Ishikawa (cell line): ENCODE measurements around the gene OBSCN.

Source experiments
- CEBPB ChIP-seq: IDR thresholded peaks from 2 replicates; pipeline ENCODE4 v1.6.1; 2012
- CREB1 ChIP-seq: IDR thresholded peaks from 2 replicates; pipeline ENCODE4 v1.6.1; 2012; ENCODE audit warnings: low read depth
- EGR1 ChIP-seq: IDR thresholded peaks from 2 replicates; pipeline ENCODE4 v1.6.1; 2012
- EP300 ChIP-seq: IDR thresholded peaks from 2 replicates; pipeline ENCODE4 v1.6.1; 2012; ENCODE audit warnings: borderline replicate concordance
- FOXM1 ChIP-seq: IDR thresholded peaks from 2 replicates; pipeline ENCODE4 v1.6.1; 2012; ENCODE audit warnings: low read depth, borderline replicate concordance
- NFIC ChIP-seq: IDR thresholded peaks from 2 replicates; pipeline ENCODE4 v1.6.1; 2012
- RAD21 ChIP-seq: IDR thresholded peaks from 2 replicates; pipeline ENCODE4 v1.6.1; 2012; ENCODE audit warnings: low read depth
- REST ChIP-seq: IDR thresholded peaks from 2 replicates; pipeline ENCODE4 v1.6.1; 2012; ENCODE audit warnings: low read depth, mild to moderate bottlenecking
- TAF1 ChIP-seq: IDR thresholded peaks from 2 replicates; pipeline ENCODE4 v1.6.1; 2012; ENCODE audit warnings: low read depth, mild to moderate bottlenecking
- TCF12 ChIP-seq: IDR thresholded peaks from 2 replicates; pipeline ENCODE4 v1.6.1; 2012; ENCODE audit warnings: low read depth
- TEAD4 ChIP-seq: IDR thresholded peaks from 2 replicates; pipeline ENCODE4 v1.6.1; 2012
- YY1 ChIP-seq: IDR thresholded peaks from 2 replicates; pipeline ENCODE4 v1.6.1; 2012; ENCODE audit warnings: low read depth
- ZBTB7A ChIP-seq: IDR thresholded peaks from 2 replicates; pipeline ENCODE4 v1.6.1; 2012; ENCODE audit warnings: low read depth
- TF ChIP-seq, protein P1 (sequence below): IDR thresholded peaks from 2 replicates; pipeline ENCODE4 v1.6.1; 2012
- TF ChIP-seq, protein P2 (sequence below): IDR thresholded peaks from 2 replicates; pipeline ENCODE4 v1.6.1; 2012

The OBSCN gene

GRCh38 chr1:228414511-228415211 lies 206.8 kb downstream of the OBSCN start:
- TF ChIP-seq YY1 = no peak
- TF ChIP-seq ZBTB7A = no peak
- TF ChIP-seq FOXM1 = no peak
- TF ChIP-seq CREB1 = no peak
- TF ChIP-seq RAD21 = no peak
- TF ChIP-seq REST = no peak
- TF ChIP-seq TAF1 = no peak
- TF ChIP-seq TCF12 = no peak
- TF ChIP-seq TEAD4 = no peak
- no peak for TF ChIP-seq EP300
- no peak for TF ChIP-seq EGR1
- no peak for TF ChIP-seq CEBPB
- TF ChIP-seq, protein P1, sequence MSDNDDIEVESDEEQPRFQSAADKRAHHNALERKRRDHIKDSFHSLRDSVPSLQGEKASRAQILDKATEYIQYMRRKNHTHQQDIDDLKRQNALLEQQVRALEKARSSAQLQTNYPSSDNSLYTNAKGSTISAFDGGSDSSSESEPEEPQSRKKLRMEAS = no peak
- no peak for TF ChIP-seq NFIC
- TF ChIP-seq, protein P2, sequence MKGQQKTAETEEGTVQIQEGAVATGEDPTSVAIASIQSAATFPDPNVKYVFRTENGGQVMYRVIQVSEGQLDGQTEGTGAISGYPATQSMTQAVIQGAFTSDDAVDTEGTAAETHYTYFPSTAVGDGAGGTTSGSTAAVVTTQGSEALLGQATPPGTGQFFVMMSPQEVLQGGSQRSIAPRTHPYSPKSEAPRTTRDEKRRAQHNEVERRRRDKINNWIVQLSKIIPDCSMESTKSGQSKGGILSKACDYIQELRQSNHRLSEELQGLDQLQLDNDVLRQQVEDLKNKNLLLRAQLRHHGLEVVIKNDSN = no peak

GRCh38 chr1:228415221-228415620 lies 207.4 kb downstream of the OBSCN start:
- TF ChIP-seq CEBPB = no peak
- TF ChIP-seq REST = no peak
- TF ChIP-seq, protein P1 = no peak
- TF ChIP-seq NFIC = no peak
- TF ChIP-seq TEAD4 = no peak
- no peak for TF ChIP-seq TAF1
- TF ChIP-seq FOXM1 = no peak
- TF ChIP-seq EP300 = no peak
- no peak for TF ChIP-seq RAD21
- TF ChIP-seq, protein P2 = no peak
- TF ChIP-seq YY1 = no peak
- TF ChIP-seq ZBTB7A = no peak
- TF ChIP-seq EGR1 = no peak
- TF ChIP-seq CREB1 = no peak
- no peak for TF ChIP-seq TCF12

- TF ChIP-seq REST = no peak
- TF ChIP-seq, protein P1 = no peak
- TF ChIP-seq RAD21 = no peak
- TF ChIP-seq TEAD4 = no peak
- TF ChIP-seq EGR1 = no peak
- no peak for TF ChIP-seq CREB1
- TF ChIP-seq, protein P2 = no peak
- no peak for TF ChIP-seq TCF12
- no peak for TF ChIP-seq NFIC
- TF ChIP-seq YY1 = no peak
- TF ChIP-seq TAF1 = no peak
- no peak for TF ChIP-seq FOXM1
- TF ChIP-seq ZBTB7A = no peak
- no peak for TF ChIP-seq EP300
- TF ChIP-seq CEBPB = no peak
Observed at GRCh38 chr1:228415853-228416216, 208.0 kb downstream of the OBSCN start.
